ENCODE measurements around the gene SHISA6.
A peak's percentile ranks its signal among the peaks of the same experiment; 100 is the strongest.

SHISA6 gene

DNA sequence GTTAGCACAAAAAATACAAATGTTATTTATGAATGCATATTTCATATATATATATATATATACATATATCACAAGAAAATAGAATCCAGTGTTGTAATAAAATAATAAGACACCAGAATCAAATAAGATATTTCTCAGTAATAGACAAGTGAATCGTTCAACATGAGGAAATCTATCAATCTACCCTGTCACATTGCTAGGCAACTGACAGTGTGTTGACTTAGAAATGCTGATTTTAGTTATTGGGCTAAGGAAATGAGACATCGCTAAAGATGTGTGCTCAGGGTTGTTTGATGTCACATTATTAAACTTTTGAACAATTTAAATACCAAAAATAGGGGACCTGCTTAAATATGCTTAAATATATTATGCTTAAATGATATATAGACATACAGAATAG lies 307.4 kb downstream of the SHISA6 start:
- no peak for DNase-seq

DNA sequence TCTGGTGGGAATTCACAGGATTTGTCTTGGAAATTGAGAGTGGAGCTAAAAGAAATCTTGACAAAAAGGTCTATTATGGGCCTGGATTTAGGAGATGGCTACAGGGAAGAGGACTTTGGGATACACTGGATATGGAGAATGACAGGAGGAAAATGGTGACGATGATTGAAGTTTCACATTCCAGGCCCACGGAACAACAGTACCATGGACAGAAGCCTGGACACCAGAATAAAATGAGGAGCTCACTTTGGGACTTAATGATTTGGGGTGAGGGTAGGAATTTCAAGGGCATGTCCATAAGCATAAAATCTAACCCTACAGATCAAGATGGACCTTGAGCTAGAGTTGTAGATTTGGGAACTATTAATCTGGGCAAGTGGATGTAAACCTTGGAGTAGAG lies 309.4 kb downstream of the SHISA6 start:
- no peak for DNase-seq

DNA sequence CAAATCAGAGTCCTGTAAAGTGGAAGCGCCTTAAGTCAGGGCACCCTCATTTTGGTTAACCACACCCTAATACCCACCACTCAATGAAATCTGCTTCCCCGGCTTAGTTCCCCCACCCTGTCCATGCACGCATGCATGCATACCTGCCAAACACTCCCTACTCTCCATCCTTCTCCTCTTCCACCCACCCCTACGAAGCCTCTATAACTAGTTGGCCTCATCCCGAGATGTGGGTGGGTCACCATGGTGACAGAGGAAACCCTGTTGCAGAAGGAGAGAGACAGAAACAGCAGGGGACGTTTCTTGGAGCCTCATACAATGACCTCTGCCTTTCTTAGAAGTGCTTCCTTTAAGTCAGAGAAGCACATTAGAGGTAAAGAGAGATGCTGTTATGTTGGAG lies 310.4 kb downstream of the SHISA6 start:
- no peak for DNase-seq

DNA sequence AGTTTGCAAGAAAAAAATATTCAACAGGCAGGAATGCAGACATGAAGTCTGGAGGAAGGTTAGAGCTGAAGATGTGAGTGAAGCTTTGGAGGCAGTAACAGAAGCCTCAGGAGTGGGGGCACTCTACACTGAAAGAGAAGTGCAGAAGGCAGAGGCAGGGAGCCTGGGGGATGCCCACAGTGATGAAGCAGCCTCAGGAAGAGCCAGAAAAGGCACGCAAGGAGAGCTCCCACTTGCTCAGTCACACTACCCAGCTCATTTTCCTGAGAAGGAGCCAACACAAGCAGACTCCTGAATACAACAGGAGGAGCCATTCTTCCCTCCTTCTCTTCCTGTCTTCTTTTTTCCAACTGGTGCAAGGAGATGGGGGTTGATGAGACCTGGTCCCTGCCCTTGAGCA lies 312.1 kb downstream of the SHISA6 start:
- DNase-seq = no peak

DNA sequence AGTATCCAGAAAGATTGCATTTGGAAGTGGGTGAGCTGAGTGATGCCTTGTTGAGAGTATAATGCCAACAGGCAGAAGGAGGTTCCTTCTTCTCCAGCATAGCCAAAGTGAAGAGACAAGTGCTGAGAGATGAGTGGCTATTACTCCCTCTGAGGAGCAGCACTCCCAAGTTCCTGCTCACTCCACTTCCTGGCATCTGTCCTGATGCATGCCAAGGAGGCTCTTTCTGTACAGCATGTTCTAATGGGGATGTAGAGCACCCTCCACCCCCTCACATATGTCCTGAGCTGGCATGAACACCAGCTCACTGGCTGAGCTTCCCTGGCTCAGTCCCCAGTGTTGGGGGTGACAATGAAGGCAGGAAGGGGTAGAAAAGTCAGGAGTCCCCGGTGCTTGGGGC lies 313.0 kb downstream of the SHISA6 start:
- DNase-seq = no peak

DNA sequence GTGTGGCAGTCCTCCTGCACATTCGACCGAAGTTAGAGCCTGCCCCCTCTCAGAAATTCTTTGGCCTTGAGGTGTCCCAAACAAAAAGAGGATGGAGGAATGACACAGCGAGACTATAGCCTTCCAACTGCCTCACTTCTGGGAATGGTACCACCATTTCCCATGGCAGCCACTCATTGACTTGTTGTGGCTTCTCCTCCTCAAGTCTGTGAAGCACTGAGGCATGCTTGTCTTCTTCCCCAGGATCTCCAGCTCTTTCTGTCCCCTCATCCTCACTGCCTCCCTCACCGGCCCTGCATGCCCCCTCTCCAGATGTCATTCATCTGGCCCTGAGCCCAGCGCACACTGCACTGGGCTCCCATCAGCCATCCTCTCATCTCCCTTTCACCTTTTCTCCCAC lies 313.5 kb downstream of the SHISA6 start:
- no peak for DNase-seq

DNA sequence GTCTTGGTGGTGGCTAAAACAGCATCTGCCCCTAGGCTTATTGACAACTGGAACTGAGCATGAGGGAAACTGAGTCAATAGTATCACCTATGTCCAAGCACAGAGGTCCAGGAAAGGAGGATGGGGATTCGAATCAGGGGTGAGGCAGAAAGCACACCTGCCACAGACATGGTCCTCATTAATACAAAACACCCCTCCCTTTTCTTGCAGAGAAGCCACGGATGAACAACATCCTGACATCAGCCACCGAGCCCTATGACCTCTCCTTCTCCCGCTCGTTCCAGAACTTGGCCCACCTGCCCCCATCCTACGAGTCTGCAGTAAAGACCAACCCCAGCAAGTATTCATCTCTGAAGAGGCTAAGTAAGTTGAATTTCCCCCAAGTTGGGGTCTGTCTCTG lies 314.5 kb downstream of the SHISA6 start:
- no peak for DNase-seq

DNA sequence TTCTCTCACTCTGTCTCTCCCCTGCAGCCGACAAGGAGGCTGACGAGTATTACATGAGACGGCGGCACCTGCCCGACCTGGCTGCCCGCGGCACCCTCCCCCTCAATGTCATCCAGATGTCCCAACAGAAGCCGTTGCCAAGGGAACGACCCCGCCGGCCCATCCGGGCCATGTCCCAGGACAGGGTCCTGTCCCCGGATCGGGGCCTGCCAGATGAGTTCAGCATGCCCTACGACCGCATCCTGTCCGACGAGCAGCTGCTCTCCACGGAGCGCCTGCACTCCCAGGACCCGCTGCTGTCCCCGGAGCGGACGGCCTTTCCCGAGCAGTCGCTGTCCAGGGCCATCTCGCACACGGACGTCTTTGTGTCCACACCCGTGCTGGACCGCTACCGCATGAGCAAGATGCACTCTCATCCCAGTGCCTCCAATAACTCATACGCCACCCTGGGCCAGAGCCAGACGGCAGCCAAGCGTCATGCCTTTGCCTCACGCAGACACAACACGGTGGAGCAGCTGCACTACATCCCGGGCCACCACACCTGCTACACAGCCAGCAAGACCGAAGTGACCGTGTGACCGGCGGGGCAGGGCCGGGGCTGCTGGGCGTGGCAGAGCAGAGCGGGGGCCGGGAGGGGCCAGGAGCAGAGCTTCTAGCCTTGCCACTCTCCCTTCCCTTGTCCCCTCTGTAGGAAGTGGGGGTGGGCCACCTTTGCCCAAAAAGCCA lies 316.9 kb downstream of the SHISA6 start:
- no peak for DNase-seq

DNA sequence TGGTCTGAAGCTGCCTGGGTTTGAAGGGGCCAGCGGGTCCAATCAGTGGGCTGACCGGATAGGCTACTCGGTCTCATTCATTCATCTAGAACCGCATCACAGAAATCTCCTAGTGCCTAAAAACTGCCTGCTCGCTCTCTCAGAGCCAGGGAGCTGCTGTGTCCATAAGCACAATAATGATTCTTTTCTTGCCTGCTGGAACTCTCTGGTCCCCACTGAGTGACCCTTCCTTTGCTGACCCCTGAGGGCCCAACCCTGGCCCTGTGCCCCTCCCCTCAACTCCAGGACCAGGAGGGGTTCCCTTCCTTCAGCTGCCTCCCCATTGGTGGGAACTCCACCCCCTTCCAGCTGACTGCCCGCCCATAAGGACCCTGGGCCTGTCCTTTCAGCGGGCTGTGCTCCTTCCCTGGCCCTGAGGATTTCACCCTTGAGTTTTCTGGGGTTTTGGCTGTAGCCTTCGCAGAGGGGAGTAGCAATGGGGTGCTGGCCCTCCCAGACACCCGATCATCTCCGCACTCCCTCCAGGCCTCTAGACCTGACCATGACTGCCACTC lies 317.7 kb downstream of the SHISA6 start:
- DNase-seq = no peak

DNA sequence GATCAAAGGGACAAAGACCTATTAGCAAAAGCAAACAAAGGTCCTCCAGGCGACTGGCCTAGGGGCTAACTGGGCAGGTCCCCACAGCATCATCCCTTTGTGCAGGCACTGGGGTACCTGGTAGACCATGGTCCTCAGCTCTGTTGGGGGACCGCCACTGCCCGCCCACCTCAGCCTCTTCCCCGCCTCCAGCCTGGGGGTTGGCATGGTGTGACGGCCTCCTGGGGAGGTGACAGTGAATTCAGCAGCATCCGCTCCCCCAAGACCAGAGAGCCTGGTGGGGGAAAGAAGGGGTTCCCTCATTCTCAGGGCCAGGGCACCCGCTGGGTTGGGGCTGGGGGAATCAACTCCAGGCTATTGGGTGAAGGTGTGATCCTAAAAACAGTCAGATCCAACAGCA lies 318.6 kb downstream of the SHISA6 start:
- no peak for DNase-seq

DNA sequence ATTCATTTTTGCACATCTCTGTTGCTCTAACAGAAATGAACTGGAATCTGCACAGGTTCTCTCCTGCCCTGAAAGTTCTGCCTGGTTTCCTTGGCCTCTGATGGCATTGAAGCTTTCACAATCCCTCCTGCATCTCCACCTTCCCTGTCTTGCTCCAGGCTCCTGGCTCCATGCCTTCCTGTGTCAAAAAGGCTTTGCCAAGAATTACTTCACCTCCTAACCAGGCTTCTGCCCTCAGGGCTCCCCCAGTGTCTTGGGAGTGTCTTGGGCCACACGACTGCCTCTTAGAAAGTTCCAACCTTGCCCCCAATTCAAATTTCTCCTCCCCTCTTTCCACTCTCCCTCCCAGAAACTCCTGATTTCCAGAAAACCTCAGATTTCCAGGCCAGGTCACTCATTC lies 320.3 kb downstream of the SHISA6 start:
- DNase-seq = no peak

DNA sequence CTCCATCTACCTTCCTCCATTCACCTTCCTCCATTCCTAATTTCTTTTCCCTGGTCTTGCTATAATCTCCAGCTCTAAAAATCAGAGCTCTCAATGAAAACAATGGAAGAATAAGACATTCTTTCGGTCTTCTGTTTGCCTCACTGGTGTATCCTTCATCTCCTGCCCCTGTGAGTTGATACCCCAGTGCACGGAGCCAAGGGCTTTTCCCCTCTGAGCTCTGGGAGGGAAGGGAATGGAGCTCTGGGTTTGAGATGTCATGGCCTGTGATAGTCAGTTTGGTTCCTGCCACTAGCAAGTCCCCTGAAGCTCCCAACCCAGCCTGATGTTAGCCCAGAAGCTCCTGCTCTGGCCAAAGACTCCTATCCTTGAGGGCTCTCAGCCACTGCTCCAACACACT lies 320.7 kb downstream of the SHISA6 start:
- no peak for DNase-seq

DNA sequence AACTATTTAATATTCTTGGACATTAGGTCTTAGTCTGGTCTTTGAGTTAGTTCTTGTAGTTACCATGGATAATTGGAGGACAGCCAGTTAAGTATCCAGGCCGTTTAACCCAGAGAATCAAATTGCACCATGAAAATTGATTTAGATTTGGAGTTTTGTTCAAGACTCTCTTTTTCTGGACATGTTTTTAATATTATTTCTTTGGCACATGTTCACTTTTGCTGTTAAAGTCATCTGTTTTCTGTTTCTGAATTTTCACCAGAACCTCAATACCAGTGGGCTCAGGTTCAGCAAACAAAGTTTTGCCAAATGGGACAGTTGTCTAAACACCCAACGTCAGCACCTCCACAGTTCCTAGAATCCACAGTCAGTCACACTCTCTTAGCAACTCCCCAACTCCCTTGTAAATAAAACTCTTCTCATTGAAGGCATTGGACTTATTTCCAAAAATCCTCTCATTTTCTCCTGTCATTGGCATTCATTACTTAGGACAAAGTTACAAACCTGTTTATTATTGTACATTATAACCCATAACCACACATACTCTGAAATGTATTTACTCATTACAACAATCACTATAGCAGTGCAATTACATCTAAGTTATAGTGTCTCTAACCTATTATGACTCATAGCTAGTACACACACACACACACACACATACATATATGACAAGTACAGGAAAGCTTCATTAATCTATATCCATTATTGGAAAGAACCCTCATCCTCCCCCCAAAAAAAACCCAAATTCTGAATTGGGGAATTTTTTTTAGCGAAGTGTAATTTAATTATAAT lies 323.8 kb downstream of the SHISA6 start:
- no peak for DNase-seq

DNA sequence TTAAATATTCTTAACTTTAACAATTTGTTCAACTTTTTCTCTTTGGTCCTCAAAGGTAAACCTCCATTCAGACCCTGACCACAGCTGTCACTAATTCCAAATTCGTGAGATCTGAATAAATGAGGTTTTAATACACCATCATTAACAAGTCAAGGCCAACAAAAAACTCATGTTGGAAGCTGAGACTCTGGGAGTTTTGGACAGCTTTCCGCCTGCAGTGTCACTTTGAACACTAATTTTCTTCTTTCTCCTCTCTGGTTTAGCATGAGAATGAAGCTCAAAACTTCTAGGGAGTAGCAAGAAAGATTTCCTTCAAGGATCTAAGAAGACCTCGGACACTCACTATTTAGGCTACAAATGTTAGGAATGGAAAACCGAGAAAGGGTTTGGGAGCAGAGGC lies 324.6 kb downstream of the SHISA6 start:
- no peak for DNase-seq

DNA sequence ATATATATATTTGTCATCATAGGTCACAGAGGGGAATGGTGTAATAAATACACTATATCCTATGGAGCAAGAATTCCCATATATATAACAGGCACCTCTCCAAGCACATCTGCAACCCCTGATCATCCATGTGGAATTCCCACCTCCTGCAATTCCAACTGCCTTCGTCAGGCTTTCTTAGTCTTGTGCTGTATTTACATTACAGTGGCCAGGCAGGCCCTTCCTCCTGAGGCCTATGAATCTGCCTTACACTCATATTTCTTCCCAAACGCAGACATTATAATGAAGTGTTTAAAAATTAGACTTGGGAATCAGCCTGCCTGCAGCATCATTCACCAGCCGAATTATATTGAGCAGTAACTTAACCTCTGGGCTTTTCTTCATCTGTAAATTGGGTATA lies 338.0 kb downstream of the SHISA6 start:
- no peak for DNase-seq

DNA sequence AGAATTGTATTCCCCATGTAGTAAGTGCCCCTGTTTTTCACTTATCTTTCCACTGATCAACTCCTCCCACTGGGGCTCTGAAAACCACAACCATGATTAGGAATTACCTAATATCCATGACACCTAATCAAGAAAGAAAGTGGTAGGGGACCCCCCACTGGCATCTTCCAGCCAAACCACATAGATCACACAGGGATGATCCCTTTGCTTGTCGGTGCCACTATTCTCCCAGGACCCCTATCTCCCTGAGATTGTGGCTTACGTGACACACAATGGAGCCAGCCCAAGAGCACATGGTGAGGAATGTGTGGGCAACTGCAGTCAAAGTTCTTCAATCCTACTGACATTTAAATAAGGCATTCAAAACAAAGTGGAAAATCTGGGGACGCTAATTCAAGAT lies 339.7 kb downstream of the SHISA6 start:
- DNase-seq = no peak

DNA sequence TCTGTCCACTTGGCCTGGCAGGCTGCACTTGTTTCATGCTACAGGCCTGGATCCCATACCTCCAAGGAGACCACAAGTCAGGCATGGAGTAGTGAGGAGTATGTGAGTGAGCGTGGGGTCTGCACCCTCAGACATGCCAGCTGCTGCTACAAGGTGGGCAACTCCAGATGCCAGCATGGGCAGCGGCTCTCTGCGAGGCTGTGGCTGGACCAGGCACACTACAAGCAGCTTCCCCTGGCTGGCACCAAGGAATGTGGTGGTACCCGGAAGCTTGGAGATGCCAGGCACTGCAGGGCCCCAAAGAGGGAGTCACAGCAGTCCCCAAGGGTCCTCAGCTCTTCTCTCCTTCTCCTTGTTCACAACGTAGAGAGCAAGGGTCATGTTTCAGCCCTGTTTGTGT lies 341.2 kb downstream of the SHISA6 start:
- DNase-seq = no peak

DNA sequence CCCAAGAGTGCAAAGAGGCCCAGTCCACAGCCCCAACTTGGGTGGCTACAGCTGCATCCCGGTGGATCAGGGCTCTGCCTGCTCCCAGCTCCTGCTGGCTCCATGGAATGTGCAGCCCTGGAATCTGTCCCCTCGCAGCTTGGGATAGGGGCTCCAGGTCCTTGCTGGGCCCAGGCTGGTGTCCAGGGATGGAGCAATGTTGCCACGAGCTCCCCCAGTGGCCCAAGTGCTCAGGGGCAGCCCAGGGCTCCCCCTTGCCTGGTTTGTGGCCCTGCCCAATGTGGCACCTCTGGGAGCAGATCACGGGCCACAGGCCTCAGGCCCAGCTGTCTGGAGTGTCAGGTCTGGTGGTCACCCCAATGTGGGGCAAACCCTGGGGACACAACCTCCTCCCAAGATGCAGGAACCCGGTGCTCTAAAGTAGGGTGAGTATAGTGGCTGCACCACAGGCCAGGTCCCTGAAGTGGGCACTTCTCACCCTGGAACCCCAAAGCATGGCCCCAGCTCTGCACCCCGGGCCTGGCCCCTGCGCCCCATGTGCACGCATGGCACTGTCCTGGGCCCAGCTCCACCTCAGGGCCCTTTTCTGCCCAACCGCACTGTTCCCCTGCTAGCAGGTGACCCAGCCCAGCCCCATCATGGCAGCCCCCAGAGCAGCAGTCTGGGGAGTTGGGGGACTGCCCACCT lies 342.4 kb downstream of the SHISA6 start:
- no peak for DNase-seq

DNA sequence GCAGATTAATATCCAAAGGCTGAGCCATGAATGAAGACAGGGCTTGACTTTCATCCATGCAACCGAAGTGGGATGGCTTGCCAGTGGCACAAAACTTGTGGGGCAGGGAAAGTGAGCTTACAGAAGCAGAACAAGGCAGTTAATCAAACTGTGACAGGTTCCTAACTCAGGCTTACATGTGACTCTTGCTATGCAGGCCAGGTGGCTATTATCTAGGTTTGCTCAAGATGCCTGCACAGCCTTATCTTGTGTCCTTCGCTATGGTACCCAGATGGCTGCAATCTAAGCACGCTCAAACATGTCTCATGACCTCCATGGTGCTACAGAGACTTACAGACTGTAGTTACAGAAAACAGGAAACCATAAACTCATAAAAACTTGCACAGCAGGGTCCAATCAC lies 348.7 kb downstream of the SHISA6 start:
- DNase-seq = no peak

DNA sequence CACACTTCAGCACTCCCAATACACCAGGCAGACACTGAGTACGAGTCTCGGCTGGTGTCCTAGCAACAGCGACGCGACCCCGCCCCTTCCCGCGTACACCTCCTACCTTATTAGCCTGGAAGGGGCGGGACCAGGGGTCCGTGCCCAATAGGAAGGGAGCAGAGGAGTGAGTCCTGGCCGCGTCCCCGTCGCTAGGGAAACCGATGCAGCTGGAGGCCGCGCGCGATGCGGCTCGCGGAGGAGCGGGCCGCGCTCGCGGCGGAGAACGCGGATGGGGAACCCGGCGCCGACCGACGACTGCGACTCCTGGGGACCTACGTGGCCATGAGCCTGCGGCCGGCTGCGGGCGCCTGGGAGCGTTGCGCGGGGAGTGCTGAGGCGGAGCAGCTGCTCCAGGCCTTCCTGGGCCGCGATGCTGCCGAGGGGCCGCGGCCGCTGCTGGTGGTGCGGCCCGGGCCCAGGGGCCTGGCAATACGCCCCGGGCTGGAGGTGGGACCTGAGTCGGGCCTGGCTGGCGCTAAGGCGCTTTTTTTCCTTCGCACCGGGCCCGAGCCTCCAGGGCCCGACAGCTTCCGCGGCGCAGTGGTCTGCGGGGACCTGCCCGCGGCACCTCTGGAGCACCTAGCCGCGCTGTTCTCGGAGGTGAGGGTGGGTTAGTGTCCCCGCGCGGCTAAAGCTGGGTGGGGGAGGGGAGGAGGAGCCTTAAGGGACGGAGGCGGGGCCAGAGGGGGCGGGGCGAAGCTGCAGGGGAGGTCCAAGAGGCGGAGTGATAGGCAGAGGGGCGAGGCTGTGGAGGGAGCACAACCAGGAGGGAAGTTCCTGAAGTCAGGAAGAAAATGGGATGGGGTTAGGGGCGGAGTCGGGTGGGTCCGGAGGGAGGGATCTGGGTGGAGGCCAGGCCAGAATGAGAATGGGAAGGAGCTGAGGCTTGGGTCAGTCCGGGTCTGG lies 357.5 kb downstream of the SHISA6 start, which contains the start of gene DNAH9:
DNAH9 (plus strand) TSS at position 197 of the 948 bp plus-strand sequence; CDS start at position 226, 29 bp downstream.
- peak; percentile 1 for DNase-seq

DNA sequence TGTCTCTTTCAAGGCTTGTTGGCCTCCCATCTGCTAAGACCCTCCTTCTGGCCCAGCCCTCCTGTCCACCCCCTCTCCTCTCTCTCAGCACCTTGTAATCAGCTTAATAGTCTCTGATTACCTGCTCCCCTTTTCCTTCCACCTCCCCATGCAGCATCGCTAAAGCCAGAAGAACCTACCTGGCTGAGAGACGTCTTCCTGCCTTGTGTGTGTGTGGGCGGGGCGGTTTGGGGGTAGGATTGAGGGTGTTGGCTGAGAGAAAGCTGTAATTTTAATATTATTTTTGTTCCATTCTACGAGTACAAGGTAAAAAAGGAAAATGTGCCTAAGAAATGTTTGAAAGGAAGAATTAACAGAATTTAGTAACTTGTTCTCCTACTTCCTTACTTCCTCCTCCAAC lies 360.6 kb downstream of the SHISA6 start:
- DNase-seq = no peak

DNA sequence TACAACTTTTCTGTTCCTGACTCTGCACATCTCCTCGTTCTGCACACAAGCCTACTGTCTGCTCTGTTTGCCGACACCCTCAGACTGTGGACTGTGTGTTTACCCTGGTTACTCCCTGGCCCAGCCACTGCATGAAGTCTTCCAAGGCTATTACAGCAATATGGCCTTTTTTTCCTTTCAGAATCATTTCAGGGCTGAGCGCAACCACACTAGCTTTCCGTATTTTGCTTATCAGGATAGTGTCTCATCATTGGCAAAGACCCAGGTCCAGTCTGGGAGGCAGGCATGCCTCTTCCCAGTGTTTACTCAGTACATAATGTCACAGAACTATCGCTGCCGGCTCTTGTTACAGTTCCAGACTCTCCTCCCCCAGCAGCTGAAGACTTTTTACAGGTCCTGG lies 367.4 kb downstream of the SHISA6 start:
- DNase-seq = no peak

All from CD4-positive, alpha-beta T cell treated with Interleukin-17A for 1 hour (primary cell).